AG09309 (cell line): Measurements from ENCODE around the gene CCND3.
A peak's percentile ranks its signal among the peaks of the same experiment; 100 is the strongest.

Experiments
- DNase-seq: peaks from one replicate; pipeline ENCODE4 v3.0.0-alpha.2; 2010; ENCODE audit warnings: low read depth
- H3K4me3 ChIP-seq: 2 replicates; pipeline ENCODE4 v1.5.1; 2011; ENCODE audit warnings: mild to moderate bottlenecking, low read depth, low read length, moderate library complexity; ENCODE audit not compliant: control insufficient read depth
- CTCF ChIP-seq: IDR thresholded peaks from 2 replicates; pipeline ENCODE4 v1.5.1; 2011; ENCODE audit warnings: mild to moderate bottlenecking, low read depth, low read length, inconsistent platforms; ENCODE audit not compliant: insufficient read depth, control insufficient read depth; ENCODE audit errors: missing control alignments

CCND3 gene

GRCh38 chr6:41972826-41973225 lies 31.2 kb upstream of the CCND3 start:
- no peak for TF ChIP-seq CTCF
- no peak for DNase-seq
- H3K4me3 ChIP-seq = no peak overlapping the region

- no peak for TF ChIP-seq CTCF
- DNase-seq = peak; percentile 31
- no peak overlapping the region for H3K4me3 ChIP-seq
These were observed 28.8 kb upstream of the CCND3 start for GRCh38 chr6:41970436-41970846.

GRCh38 chr6:41967312-41968287 lies 26.0 kb upstream of the CCND3 start:
- no peak for TF ChIP-seq CTCF
- no peak for DNase-seq
- H3K4me3 ChIP-seq = no peak overlapping the region

GRCh38 chr6:41966961-41967311 lies 25.3 kb upstream of the CCND3 start:
- no peak for DNase-seq
- no peak overlapping the region for H3K4me3 ChIP-seq
- no peak for TF ChIP-seq CTCF

- no peak for DNase-seq
These were observed 24.8 kb upstream of the CCND3 start for GRCh38 chr6:41966214-41966920.

More at GRCh38 chr6:41966214-41966920, 24.8 kb upstream of the CCND3 start:
- H3K4me3 ChIP-seq = no peak overlapping the region
- TF ChIP-seq CTCF = no peak
